Type B pancreatic cell (in vitro differentiated cells): Measurements from ENCODE around the gene PCDHGB7. TPM values are rescaled to one million over a fixed set of nuclear protein-coding genes. Genes with fewer than 3 reads are reported as not detected.
A peak's percentile ranks its signal among the peaks of the same experiment; 100 is the strongest.
"Not testable (repeated sequence)": the region's sequence is repeated elsewhere in the genome, so short reads cannot be mapped to it uniquely, and the experiment has no call there.

Experiments
- DNase-seq: peaks from one replicate; pipeline ENCODE4 v3.0.0; 2021; ENCODE audit warnings: mixed read lengths; ENCODE audit not compliant: unreplicated experiment; ENCODE audit errors: extremely low spot score
- H3K27ac Mint-ChIP-seq: 2 replicates; pipeline ENCODE4 v1.8.0; 2021; ENCODE audit warnings: mild to moderate bottlenecking, mixed read lengths
- H3K27me3 Mint-ChIP-seq: 2 replicates; pipeline ENCODE4 v1.8.0; 2021; ENCODE audit warnings: mixed read lengths
- H3K36me3 Mint-ChIP-seq: 2 replicates; pipeline ENCODE4 v1.8.0; 2021; ENCODE audit warnings: mixed read lengths
- H3K4me1 Mint-ChIP-seq: one replicate; pipeline ENCODE4 v1.8.0; 2021; ENCODE audit warnings: mixed read lengths; ENCODE audit not compliant: unreplicated experiment
- H3K4me3 Mint-ChIP-seq: 2 replicates; pipeline ENCODE4 v1.8.0; 2021; ENCODE audit warnings: mild to moderate bottlenecking, mixed read lengths
- H3K9me3 Mint-ChIP-seq: 2 replicates; pipeline ENCODE4 v1.8.0; 2021; ENCODE audit warnings: mixed read lengths
- CTCF ChIP-seq: fragments of 200-600 bp; sonication (generic); conservative IDR thresholded peaks from 2 replicates; pipeline ENCODE4 v1.5.0; 2021; ENCODE audit warnings: antibody characterized with exemption, mild to moderate bottlenecking
- long read RNA-seq: library from polyadenylated mRNA; unstranded; transcript quantifications from one replicate; pipeline ENCODE4 v2.0.0, GENCODE V29; 2020
- total RNA-seq: library from RNA; stranded (reverse); gene quantifications from 2 replicates; pipeline ENCODE4 v1.2.1, GENCODE V29; 2021; ENCODE audit warnings: low replicate concordance

The PCDHGB7 gene
- total RNA-seq = 4.4 and 8.5 TPM in 2 replicates
- long read RNA-seq, partial matches to known transcripts = 0 of 4 reads
- long read RNA-seq, other reads (novel, unspliced or antisense) = 0 of 4 reads

GRCh38 chr5:141417494-141418172, at the start of gene PCDHGB7:
Gene PCDHGB7, plus strand, starts transcription at chr5:141417677. Its CDS starts 183 bp downstream, at chr5:141417860.
- peaks cover 29% of the 10 kb centered on the region for H3K9me3 Mint-ChIP-seq
- TF ChIP-seq CTCF = peak; percentile 63
- not testable (repeated sequence) for H3K4me1 Mint-ChIP-seq, H3K27me3 Mint-ChIP-seq, DNase-seq
- peak within 1 kb of the TSS; percentile 23 for H3K27ac Mint-ChIP-seq
- peaks cover 74% of the 10 kb centered on the region for H3K36me3 Mint-ChIP-seq
- H3K4me3 Mint-ChIP-seq = peak within 1 kb of the TSS; percentile 85

- Mint-ChIP-seq H3K4me3 (no peak within 1 kb of the TSS), H3K27me3 (no peaks in the 10 kb centered on the region), H3K36me3 (peaks cover 3% of the 10 kb centered on the region), H3K9me3 (peaks cover 4% of the 10 kb centered on the region), H3K4me1 (no peaks in the 10 kb centered on the region), H3K27ac (no peak within 1 kb of the TSS)
- TF ChIP-seq CTCF = no peak
- no peak for DNase-seq
These were observed 47.3 kb upstream of the PCDHGB7 start, which contains the start of gene PCDHGB3 for GRCh38 chr5:141369994-141370848. Gene PCDHGB3, plus strand, starts transcription at chr5:141370242. Its CDS starts 153 bp downstream, at chr5:141370395.

DNA sequence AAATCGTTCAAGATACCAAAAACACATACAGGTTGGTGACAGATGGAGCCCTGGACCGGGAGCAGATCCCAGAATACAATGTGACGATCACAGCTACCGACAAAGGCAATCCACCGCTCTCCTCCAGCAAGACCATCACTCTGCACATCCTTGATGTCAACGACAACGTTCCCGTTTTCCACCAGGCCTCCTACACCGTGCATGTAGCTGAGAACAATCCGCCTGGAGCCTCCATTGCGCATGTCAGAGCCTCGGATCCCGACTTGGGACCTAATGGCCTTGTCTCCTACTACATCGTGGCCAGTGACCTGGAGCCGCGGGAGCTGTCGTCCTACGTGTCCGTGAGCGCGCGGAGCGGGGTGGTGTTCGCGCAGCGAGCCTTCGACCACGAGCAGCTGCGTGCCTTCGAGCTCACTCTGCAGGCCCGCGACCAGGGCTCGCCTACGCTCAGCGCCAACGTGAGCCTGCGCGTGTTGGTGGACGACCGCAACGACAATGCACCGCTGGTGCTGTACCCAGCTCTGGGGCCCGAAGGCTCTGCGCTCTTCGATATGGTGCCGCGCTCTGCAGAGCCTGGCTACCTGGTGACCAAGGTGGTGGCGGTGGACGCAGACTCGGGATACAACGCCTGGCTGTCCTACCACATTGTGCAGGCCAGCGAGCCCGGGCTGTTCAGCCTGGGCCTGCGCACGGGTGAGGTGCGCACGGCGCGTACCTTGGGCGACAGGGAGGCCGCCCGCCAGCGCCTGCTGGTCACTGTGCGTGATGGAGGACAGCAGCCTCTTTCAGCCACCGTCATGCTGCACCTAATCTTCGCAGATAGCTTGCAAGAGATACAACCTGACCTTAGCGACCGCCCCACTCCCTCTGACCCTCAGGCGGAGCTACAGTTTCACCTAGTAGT, 45.7 kb upstream of the PCDHGB7 start:
- Mint-ChIP-seq H3K27me3 (no peaks in the 10 kb centered on the region), H3K9me3 (peaks cover 4% of the 10 kb centered on the region), H3K27ac (no peak overlapping the region), H3K4me3 (no peak overlapping the region), H3K36me3 (peaks cover 3% of the 10 kb centered on the region), H3K4me1 (no peaks in the 10 kb centered on the region)
- no peak for DNase-seq
- TF ChIP-seq CTCF = no peak

DNA sequence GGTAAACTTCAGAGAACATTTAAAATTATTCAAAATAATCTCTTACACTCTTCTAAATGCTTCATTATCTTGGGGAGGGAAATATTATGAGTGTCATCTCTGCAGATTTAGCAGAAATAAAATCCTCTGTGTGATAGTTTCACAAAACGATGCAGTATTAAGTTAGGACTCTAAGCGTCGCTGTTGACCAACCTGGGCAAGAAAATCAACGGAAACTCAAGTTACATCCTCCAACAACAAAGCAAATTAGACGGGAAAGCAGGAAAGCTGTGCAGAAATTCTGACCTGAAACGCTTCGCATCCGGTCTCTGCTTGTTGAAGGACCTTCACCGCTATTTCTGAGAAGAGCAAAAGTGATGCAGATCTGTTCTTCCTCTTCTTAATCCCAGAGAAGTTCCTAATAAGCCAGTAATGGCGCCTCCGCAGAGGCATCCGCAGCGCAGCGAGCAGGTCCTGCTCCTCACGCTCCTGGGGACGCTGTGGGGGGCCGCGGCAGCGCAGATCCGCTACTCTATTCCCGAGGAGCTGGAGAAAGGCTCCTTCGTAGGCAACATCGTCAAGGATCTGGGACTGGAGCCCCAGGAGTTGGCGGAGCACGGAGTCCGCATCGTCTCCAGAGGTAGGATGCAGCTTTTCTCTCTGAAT, 43.7 kb upstream of the PCDHGB7 start, which contains the start of gene PCDHGA6:
Gene PCDHGA6, plus strand, starts transcription at position 219 of the 645 bp plus-strand sequence. Its CDS starts 193 bp downstream, at position 412.
- DNase-seq = no peak
- no peak within 1 kb of the TSS for H3K4me3 Mint-ChIP-seq
- no peaks in the 10 kb centered on the region for H3K27me3 Mint-ChIP-seq
- no peak for TF ChIP-seq CTCF
- no peak within 1 kb of the TSS for H3K27ac Mint-ChIP-seq
- peaks cover 4% of the 10 kb centered on the region for H3K9me3 Mint-ChIP-seq
- no peaks in the 10 kb centered on the region for H3K4me1 Mint-ChIP-seq
- H3K36me3 Mint-ChIP-seq = peaks cover 3% of the 10 kb centered on the region
